ENCODE measurements around the gene MAML3.

Gene MAML3

DNA sequence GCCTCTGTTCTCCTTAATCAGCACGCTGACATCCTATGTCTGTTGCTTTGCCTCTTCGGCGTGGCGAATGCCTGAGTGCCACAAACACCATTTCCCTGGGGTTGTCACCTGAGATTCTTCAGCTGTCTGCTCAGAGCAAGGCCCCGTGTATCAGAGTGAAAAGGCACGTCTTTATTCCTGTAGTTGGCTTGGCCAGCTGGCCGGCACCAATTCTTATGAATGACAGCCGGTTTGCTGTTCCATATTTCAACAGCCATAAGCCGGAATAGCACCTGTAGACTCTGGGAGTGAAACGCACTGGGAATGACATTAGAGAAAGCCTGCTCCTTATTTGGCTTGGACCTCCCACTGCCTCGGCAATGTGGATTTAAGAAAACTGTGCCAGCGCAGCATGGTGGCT is 399.0 kb downstream of the MAML3 start:
- no peak overlapping the region for H3K4me3 ChIP-seq (ENCODE audit: control insufficient read depth, low read depth, low read length)
- DNase-seq (ENCODE audit: low read depth), result no peak

DNA sequence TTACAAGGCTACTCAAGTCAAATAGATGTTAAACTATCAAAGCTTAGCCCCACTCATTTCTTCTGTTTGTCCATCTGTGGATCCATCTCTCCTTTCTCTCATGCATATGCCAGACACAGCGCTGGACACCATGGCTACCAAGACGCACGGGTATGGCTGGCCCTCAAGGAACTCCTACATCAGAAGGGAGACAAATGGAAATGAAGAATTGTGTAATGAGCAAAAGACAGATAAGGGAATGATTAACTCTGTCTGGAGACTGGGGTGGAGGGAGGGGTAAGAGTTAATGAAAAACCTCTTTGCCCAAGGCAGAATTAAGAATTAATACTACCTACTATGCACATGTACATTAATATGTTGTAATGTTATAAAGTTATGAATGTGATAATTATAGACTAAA is 400.3 kb downstream of the MAML3 start:
- TF ChIP-seq, protein P1, sequence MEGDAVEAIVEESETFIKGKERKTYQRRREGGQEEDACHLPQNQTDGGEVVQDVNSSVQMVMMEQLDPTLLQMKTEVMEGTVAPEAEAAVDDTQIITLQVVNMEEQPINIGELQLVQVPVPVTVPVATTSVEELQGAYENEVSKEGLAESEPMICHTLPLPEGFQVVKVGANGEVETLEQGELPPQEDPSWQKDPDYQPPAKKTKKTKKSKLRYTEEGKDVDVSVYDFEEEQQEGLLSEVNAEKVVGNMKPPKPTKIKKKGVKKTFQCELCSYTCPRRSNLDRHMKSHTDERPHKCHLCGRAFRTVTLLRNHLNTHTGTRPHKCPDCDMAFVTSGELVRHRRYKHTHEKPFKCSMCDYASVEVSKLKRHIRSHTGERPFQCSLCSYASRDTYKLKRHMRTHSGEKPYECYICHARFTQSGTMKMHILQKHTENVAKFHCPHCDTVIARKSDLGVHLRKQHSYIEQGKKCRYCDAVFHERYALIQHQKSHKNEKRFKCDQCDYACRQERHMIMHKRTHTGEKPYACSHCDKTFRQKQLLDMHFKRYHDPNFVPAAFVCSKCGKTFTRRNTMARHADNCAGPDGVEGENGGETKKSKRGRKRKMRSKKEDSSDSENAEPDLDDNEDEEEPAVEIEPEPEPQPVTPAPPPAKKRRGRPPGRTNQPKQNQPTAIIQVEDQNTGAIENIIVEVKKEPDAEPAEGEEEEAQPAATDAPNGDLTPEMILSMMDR (IDR thresholded peaks at IDR 0.05; ENCODE audit: control insufficient read depth, insufficient read depth, low read depth, low read length, missing control alignments), result no peak
- DNase-seq (ENCODE audit: low read depth), result no peak
- no peak overlapping the region for H3K4me3 ChIP-seq (ENCODE audit: control insufficient read depth, low read depth, low read length)

More for the DNA sequence above, 399.0 kb downstream of the MAML3 start:
- TF ChIP-seq, protein P1 (IDR thresholded peaks at IDR 0.05; ENCODE audit: control insufficient read depth, insufficient read depth, low read depth, low read length, missing control alignments), result no peak

DNA sequence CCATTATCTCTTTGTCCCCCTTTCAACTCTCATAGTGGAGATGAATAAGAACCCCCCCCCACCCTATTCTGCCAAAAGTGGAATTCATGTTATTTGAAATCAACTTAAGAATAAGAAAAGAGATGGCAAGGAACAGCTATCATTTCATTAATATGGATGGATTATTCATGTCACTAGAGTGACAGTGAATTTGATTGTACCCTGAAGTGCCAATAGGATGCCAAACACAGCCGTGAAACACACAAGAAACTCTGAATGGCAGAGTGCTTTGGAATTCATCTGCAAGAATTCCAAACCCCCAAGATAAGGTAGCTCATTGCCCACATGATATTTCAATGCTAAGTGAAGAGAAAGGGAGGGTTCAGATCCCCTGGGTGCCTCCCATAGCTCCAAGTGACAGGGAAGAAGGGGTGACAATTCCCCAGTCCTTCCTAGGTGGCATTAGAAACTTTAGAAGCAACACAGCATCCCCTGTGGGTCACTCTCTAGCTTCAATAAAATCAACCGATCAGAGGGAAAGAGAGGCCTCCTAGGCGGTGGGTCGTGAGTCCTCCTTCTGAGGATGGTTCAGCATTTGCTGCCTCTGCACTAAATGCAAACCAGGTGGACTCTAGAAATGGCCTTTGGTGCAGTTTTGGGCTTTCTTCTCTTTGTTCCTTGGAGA is 404.0 kb downstream of the MAML3 start:
- TF ChIP-seq, protein P1 (IDR thresholded peaks at IDR 0.05; ENCODE audit: control insufficient read depth, insufficient read depth, low read depth, low read length, missing control alignments), result no peak
- H3K4me3 ChIP-seq (ENCODE audit: control insufficient read depth, low read depth, low read length), result no peak overlapping the region
- no peak for DNase-seq (ENCODE audit: low read depth)

DNA sequence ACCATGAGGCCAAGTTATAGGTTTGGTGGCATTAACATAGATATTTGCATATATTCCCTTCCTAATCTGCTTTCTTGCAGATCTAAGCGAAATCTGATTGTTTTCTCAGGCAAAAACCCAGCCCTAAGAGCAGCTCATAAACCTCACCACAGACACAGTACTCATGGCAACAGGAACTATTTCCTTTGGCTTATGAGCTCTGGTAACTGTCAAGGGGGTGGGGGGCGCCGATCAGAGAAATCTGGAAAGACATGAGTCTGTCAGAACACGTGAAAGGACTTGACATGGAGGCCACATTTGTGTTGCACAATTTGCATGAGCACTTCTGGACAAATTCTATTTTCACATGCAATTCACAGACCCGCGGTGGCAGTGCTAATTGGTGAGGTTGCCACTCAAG is 404.6 kb downstream of the MAML3 start:
- no peak for DNase-seq (ENCODE audit: low read depth)
- H3K4me3 ChIP-seq (ENCODE audit: control insufficient read depth, low read depth, low read length), result no peak overlapping the region
- TF ChIP-seq, protein P1 (IDR thresholded peaks at IDR 0.05; ENCODE audit: control insufficient read depth, insufficient read depth, low read depth, low read length, missing control alignments), result no peak

DNA sequence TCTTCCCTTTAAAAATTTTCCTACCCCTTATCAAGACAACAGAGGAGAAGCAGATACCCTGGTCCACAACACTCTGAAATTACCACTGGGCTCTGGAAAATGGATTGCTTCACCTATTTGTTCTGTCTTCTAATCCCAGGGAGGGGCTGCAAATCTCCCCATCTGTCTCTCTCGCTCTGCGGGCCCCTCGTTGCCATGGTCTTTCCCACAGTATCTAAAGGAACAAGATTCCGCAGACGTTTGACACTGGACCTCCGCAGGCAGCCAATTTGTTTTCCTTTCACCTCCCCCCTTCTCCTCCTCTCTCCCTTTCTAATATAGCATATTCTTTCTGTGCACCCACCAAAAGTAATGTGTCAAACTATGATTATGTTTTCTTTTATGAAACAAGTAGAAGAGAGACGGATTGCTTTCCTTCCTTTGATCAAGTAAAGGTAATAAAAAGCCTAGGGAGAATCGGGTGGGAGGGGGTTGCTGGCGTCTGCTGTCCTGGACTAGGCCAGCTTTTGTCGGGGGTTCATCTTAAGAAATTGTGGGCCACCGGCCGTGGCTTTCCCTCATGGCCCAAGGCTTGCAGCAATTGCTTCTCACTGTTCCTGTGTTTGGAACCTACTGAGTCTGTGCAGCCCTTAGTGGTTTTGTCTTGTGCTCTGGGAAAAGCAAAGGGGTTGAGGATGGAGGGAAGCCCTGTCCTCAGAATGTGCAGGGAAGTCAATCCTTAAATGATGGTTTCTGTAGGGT is 407.4 kb downstream of the MAML3 start:
- no peak overlapping the region for H3K4me3 ChIP-seq (ENCODE audit: control insufficient read depth, low read depth, low read length)
- no peak for DNase-seq (ENCODE audit: low read depth)
- TF ChIP-seq, protein P1 (IDR thresholded peaks at IDR 0.05; ENCODE audit: control insufficient read depth, insufficient read depth, low read depth, low read length, missing control alignments), result no peak

DNA sequence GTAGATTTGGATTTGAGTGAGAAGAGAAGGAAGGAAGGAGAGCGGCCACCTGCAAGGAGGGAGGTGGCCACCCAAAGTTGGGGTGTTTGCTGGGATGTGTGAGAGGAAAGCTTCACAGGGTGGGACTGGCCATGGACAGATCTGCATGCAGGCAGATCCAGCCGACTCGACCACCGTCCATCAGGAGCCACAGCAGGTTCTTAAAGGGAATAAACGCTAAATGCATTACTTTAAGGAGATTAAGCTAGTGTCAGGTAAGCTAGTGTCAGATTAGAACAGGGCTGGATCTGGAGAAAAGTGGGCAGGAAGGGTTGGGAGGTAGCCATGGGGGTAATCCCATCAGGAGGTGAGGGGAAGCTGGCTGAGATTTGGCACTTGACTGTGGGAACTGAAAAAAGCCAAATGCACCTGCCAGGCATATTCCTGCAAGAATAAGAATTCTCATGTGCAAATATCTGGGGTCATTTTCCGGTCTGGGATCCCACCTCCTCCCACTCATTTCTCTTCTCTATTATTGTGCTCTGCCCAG is 408.8 kb downstream of the MAML3 start:
- no peak overlapping the region for H3K4me3 ChIP-seq (ENCODE audit: control insufficient read depth, low read depth, low read length)
- DNase-seq (ENCODE audit: low read depth), result no peak
- TF ChIP-seq, protein P1 (IDR thresholded peaks at IDR 0.05; ENCODE audit: control insufficient read depth, insufficient read depth, low read depth, low read length, missing control alignments), result no peak

All from AG09309 (cell line).